ENCODE measurements around the gene SLC29A2.
A peak's percentile ranks its signal among the peaks of the same experiment; 100 is the strongest.

- TF ChIP-seq CTCF (conservative IDR thresholded peaks at IDR 0.05 in 1 of 2, IDR thresholded peaks at IDR 0.05 in 1 of 2; ENCODE audit: low read depth in 1 of 2, low read length in 2 of 2) = peak in 1 of 2 donors; percentile 20
- TF ChIP-seq EZH2 (IDR thresholded peaks at IDR 0.05; ENCODE audit: low read length, missing control alignments) = no peak
Measured at GRCh38 chr11:66336234-66337102, 35.1 kb downstream of the SLC29A2 start, which contains the start of gene RIN1.

Data from fibroblast of lung (primary cell).